A673 (cell line): ENCODE data around the gene DDB1.

Experiments used
- CTCF ChIP-seq: fragments of 300-800, 200-600 bp; sonication (generic); conservative IDR thresholded peaks from 2 replicates; pipeline ENCODE4 v1.5.1; 2017; ENCODE audit warnings: low read depth, mild to moderate bottlenecking, antibody characterized with exemption, low read length, moderate library complexity, mixed read lengths
- EZH2 ChIP-seq: fragments of 200-600 bp; sonication (generic); IDR thresholded peaks from 2 replicates; pipeline ENCODE4 v1.6.1; 2017; ENCODE audit warnings: borderline replicate concordance, low read depth, mild to moderate bottlenecking, mixed read lengths, antibody characterized with exemption, low read length; ENCODE audit not compliant: poor library complexity, severe bottlenecking

- TF ChIP-seq CTCF = no peak
- TF ChIP-seq EZH2 = no peak
Observed at GRCh38 chr11:61277186-61278000, 55.5 kb downstream of the DDB1 start.
